HEK293 (cell line): ENCODE results near the gene TEX2.

Source experiments
- CTCF ChIA-PET: fragments of 350-600 bp; formaldehyde crosslinking; extraction: SDS; loops from one replicate; lab custom pipeline; 2021; ENCODE audit warnings: antibody characterized with exemption; lab: Yijun Ruan, JAX
- POLR2A ChIA-PET: fragments of 300-600 bp; formaldehyde crosslinking; extraction: SDS; loops from one replicate; lab custom pipeline; 2020; ENCODE audit warnings: antibody characterized with exemption, inconsistent platforms; lab: Yijun Ruan, JAX
- H3K27ac ChIP-seq: fragments of 200-500 bp; sonication (Bioruptor generic); 2 replicates; pipeline ENCODE4 v1.5.1; 2014; ENCODE audit warnings: low read depth, low read length, control low read depth, inconsistent platforms; ENCODE audit errors: extremely low read depth
- H3K36me3 ChIP-seq, 2 experiments: fragments of 200-500 bp in 1 of 2; sonication (Bioruptor generic) in 1 of 2; 1 replicate in 1 of 2; 2 replicates in 1 of 2; pipeline ENCODE4 v1.5.1; 2014 to 2017; ENCODE audit warnings: inconsistent platforms in 2 of 2, low read length in 2 of 2; ENCODE audit not compliant: control insufficient read depth in 2 of 2, insufficient read depth in 1 of 2
- H3K4me1 ChIP-seq: fragments of 200-500 bp; sonication (Bioruptor generic); 2 replicates; pipeline ENCODE4 v1.5.1; 2014; ENCODE audit warnings: mild to moderate bottlenecking, low read length, inconsistent platforms; ENCODE audit not compliant: control insufficient read depth, insufficient read depth
- H3K4me3 ChIP-seq: 2 replicates; pipeline ENCODE4 v1.5.1; 2011; ENCODE audit warnings: low read depth, mild to moderate bottlenecking, control low read depth, low read length, moderate library complexity
- H3K9me3 ChIP-seq: fragments of 200-500 bp; sonication (Bioruptor generic); 2 replicates; pipeline ENCODE4 v1.5.1; 2014; ENCODE audit warnings: low read depth, low read length, inconsistent platforms; ENCODE audit not compliant: control insufficient read depth, insufficient read depth
- BCL6B ChIP-seq: fragments of 450-650 bp; formaldehyde crosslinking; IDR thresholded peaks from 2 replicates; pipeline ENCODE4 v1.5.1; 2017; ENCODE audit warnings: missing biosample characterization, missing genetic modification characterization
- EGR2 ChIP-seq: fragments of 450-650 bp; formaldehyde crosslinking; IDR thresholded peaks from 2 replicates; pipeline ENCODE4 v1.5.1; 2016; ENCODE audit warnings: low read depth, missing biosample characterization, missing genetic modification characterization
- GLIS1 ChIP-seq: fragments of 450-650 bp; formaldehyde crosslinking; IDR thresholded peaks from 2 replicates; pipeline ENCODE4 v1.5.1; 2016; ENCODE audit warnings: missing biosample characterization, missing genetic modification characterization
- GLIS2 ChIP-seq: fragments of 450-650 bp; formaldehyde crosslinking; IDR thresholded peaks from 2 replicates; pipeline ENCODE4 v1.5.1; 2016; ENCODE audit warnings: missing biosample characterization, missing genetic modification characterization
- OSR2 ChIP-seq: fragments of 450-650 bp; formaldehyde crosslinking; IDR thresholded peaks from 2 replicates; pipeline ENCODE4 v1.5.1; 2016; ENCODE audit warnings: missing biosample characterization, missing genetic modification characterization
- PRDM6 ChIP-seq: fragments of 450-650 bp; formaldehyde crosslinking; IDR thresholded peaks from 2 replicates; pipeline ENCODE4 v1.5.1; 2017; ENCODE audit warnings: missing biosample characterization, missing genetic modification characterization
- SP3 ChIP-seq: fragments of 450-650 bp; formaldehyde crosslinking; IDR thresholded peaks from 2 replicates; pipeline ENCODE4 v1.5.1; 2016; ENCODE audit warnings: missing biosample characterization, missing genetic modification characterization
- ZNF155 ChIP-seq: fragments of 450-650 bp; formaldehyde crosslinking; IDR thresholded peaks from 2 replicates; pipeline ENCODE4 v1.5.1; 2016; ENCODE audit warnings: missing biosample characterization, missing genetic modification characterization
- ZNF169 ChIP-seq: fragments of 450-650 bp; formaldehyde crosslinking; IDR thresholded peaks from 2 replicates; pipeline ENCODE4 v1.5.1; 2016; ENCODE audit warnings: missing biosample characterization, missing genetic modification characterization
- ZNF174 ChIP-seq: fragments of 450-650 bp; formaldehyde crosslinking; IDR thresholded peaks from 2 replicates; pipeline ENCODE4 v1.5.0; 2017; ENCODE audit warnings: missing biosample characterization, mild to moderate bottlenecking, missing genetic modification characterization
- ZNF184 ChIP-seq: fragments of 450-650 bp; IDR thresholded peaks from 2 replicates; pipeline ENCODE4 v1.5.1; 2018; ENCODE audit warnings: missing biosample characterization, mild to moderate bottlenecking, missing genetic modification characterization
- ZNF19 ChIP-seq: fragments of 450-650 bp; formaldehyde crosslinking; IDR thresholded peaks from 2 replicates; pipeline ENCODE4; 2016; ENCODE audit warnings: missing biosample characterization, missing genetic modification characterization, low read depth
- ZNF221 ChIP-seq: fragments of 450-650 bp; formaldehyde crosslinking; IDR thresholded peaks from 2 replicates; pipeline ENCODE4 v1.5.1; 2017; ENCODE audit warnings: missing biosample characterization, missing genetic modification characterization, borderline replicate concordance
- ZNF473 ChIP-seq: fragments of 450-650 bp; formaldehyde crosslinking; IDR thresholded peaks from 2 replicates; pipeline ENCODE4 v1.5.1; 2017; ENCODE audit warnings: missing biosample characterization, missing genetic modification characterization
- ZNF529 ChIP-seq: fragments of 450-650 bp; formaldehyde crosslinking; IDR thresholded peaks from 2 replicates; pipeline ENCODE4 v1.5.1; 2017; ENCODE audit warnings: missing genetic modification characterization, missing biosample characterization; ENCODE audit not compliant: insufficient replicate concordance
- ZNF610 ChIP-seq: fragments of 450-650 bp; formaldehyde crosslinking; IDR thresholded peaks from 2 replicates; pipeline ENCODE4 v1.5.1; 2016; ENCODE audit warnings: missing biosample characterization, missing genetic modification characterization, borderline replicate concordance
- ZNF670 ChIP-seq: fragments of 450-650 bp; formaldehyde crosslinking; IDR thresholded peaks from 2 replicates; pipeline ENCODE4 v1.5.1; 2016; ENCODE audit warnings: missing biosample characterization, missing genetic modification characterization, low read depth
- TF ChIP-seq, protein P1 (sequence below): fragments of 450-650 bp; formaldehyde crosslinking; IDR thresholded peaks from 2 replicates; pipeline ENCODE4 v1.5.1; 2016; ENCODE audit warnings: missing biosample characterization, missing genetic modification characterization
- TF ChIP-seq, protein P2 (sequence below): fragments of 450-650 bp; formaldehyde crosslinking; IDR thresholded peaks from 2 replicates; pipeline ENCODE4 v1.5.1; 2016; ENCODE audit warnings: missing biosample characterization, missing genetic modification characterization
- TF ChIP-seq, protein P3 (sequence below): fragments of 450-650 bp; formaldehyde crosslinking; IDR thresholded peaks from 2 replicates; pipeline ENCODE4 v1.5.1; 2016; ENCODE audit warnings: missing biosample characterization, missing genetic modification characterization

TEX2 gene

DNA sequence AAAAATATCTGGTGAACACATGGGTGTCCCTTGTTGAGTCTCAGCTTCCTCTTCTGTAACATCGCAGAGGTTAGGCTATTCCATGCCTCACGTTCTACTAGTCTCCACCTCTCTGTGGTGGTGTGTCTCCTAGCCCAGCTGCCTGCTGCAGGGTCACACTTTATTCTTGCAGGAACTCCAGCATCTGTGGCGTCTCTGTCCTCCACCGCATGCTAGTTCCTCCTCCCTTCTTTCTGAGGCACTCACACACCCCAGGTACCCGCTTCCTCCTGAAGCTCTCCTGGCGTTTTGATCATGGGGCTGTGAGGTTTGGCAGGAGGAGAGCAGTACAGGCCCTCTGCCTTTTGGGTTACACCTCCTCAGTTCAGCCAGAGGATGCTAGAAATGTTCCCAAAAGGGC lies 9.9 kb upstream of the TEX2 start:
- ChIA-PET CTCF (interaction anchor here (1.4 kb wide), 1 partner anchor 139 kb away, joined by 3 read pairs; no protein-coding TSS in a partner anchor), POLR2A (interaction anchor here (1.0 kb wide), 1 partner anchor 127 kb away, joined by 3 read pairs; no protein-coding TSS in a partner anchor)
- H3K9me3 ChIP-seq = no peaks in the 10 kb centered on the region
- no peaks in the 10 kb centered on the region for H3K36me3 ChIP-seq
- TF ChIP-seq, protein P1, sequence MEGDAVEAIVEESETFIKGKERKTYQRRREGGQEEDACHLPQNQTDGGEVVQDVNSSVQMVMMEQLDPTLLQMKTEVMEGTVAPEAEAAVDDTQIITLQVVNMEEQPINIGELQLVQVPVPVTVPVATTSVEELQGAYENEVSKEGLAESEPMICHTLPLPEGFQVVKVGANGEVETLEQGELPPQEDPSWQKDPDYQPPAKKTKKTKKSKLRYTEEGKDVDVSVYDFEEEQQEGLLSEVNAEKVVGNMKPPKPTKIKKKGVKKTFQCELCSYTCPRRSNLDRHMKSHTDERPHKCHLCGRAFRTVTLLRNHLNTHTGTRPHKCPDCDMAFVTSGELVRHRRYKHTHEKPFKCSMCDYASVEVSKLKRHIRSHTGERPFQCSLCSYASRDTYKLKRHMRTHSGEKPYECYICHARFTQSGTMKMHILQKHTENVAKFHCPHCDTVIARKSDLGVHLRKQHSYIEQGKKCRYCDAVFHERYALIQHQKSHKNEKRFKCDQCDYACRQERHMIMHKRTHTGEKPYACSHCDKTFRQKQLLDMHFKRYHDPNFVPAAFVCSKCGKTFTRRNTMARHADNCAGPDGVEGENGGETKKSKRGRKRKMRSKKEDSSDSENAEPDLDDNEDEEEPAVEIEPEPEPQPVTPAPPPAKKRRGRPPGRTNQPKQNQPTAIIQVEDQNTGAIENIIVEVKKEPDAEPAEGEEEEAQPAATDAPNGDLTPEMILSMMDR (tag by site-specific recombination) = no peak
- TF ChIP-seq OSR2 (tag by site-specific recombination) = no peak
- TF ChIP-seq, protein P2, sequence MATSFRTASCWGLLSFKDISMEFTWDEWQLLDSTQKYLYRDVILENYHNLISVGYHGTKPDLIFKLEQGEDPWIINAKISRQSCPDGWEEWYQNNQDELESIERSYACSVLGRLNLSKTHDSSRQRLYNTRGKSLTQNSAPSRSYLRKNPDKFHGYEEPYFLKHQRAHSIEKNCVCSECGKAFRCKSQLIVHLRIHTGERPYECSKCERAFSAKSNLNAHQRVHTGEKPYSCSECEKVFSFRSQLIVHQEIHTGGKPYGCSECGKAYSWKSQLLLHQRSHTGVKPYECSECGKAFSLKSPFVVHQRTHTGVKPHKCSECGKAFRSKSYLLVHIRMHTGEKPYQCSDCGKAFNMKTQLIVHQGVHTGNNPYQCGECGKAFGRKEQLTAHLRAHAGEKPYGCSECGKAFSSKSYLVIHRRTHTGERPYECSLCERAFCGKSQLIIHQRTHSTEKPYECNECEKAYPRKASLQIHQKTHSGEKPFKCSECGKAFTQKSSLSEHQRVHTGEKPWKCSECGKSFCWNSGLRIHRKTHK = no peak
- TF ChIP-seq ZNF529 (tag by site-specific recombination) = no peak
- no peak for TF ChIP-seq ZNF670 (tag by site-specific recombination)
- TF ChIP-seq ZNF610 (tag by site-specific recombination) = no peak
- TF ChIP-seq SP3 (tag by site-specific recombination) = no peak
- TF ChIP-seq, protein P3, sequence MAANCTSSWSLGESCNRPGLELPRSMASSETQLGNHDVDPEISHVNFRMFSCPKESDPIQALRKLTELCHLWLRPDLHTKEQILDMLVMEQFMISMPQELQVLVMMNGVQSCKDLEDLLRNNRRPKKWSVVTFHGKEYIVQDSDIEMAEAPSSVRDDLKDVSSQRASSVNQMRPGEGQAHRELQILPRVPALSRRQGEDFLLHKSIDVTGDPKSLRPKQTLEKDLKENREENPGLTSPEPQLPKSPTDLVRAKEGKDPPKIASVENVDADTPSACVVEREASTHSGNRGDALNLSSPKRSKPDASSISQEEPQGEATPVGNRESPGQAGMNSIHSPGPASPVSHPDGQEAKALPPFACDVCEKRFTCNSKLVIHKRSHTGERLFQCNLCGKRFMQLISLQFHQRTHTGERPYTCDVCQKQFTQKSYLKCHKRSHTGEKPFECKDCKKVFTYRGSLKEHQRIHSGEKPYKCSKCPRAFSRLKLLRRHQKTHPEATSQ = no peak
- TF ChIP-seq EGR2 = no peak
- TF ChIP-seq ZNF473 = no peak
- no peak for TF ChIP-seq ZNF169 (tag by site-specific recombination)
- TF ChIP-seq ZNF155 (tag by site-specific recombination) = no peak
- no peak for TF ChIP-seq ZNF174 (tag by site-specific recombination)
- no peak for TF ChIP-seq ZNF221
- TF ChIP-seq BCL6B = no peak
- no peak for TF ChIP-seq ZNF184 (tag by site-specific recombination)
- TF ChIP-seq GLIS1 (tag by site-specific recombination) = no peak
- TF ChIP-seq ZNF19 (tag by site-specific recombination) = no peak
- TF ChIP-seq GLIS2 (tag by site-specific recombination) = no peak
- no peak for TF ChIP-seq PRDM6 (tag by site-specific recombination)
- no peak overlapping the region for H3K4me3 ChIP-seq
- no peaks in the 10 kb centered on the region for H3K4me1 ChIP-seq
- H3K27ac ChIP-seq = no peak overlapping the region
